Renal cortical epithelial cell (primary cell): ENCODE measurements around the gene PDE6D. TPM values are rescaled to one million over a fixed set of nuclear protein-coding genes. Genes with fewer than 3 reads are reported as not detected.
A peak's percentile ranks its signal among the peaks of the same experiment; 100 is the strongest.

Experiments used
- DNase-seq: peaks from one replicate; pipeline ENCODE4 v3.0.0-alpha.2; 2011; ENCODE audit warnings: low read depth
- total RNA-seq: library from RNA; depleted of rRNA; stranded (reverse); fragments of >200 nt; gene quantifications from 2 replicates; pipeline ENCODE4 v1.2.3, GENCODE V29; 2014

The PDE6D gene
- 19.1 and 25.0 TPM in 2 replicates for total RNA-seq

DNA sequence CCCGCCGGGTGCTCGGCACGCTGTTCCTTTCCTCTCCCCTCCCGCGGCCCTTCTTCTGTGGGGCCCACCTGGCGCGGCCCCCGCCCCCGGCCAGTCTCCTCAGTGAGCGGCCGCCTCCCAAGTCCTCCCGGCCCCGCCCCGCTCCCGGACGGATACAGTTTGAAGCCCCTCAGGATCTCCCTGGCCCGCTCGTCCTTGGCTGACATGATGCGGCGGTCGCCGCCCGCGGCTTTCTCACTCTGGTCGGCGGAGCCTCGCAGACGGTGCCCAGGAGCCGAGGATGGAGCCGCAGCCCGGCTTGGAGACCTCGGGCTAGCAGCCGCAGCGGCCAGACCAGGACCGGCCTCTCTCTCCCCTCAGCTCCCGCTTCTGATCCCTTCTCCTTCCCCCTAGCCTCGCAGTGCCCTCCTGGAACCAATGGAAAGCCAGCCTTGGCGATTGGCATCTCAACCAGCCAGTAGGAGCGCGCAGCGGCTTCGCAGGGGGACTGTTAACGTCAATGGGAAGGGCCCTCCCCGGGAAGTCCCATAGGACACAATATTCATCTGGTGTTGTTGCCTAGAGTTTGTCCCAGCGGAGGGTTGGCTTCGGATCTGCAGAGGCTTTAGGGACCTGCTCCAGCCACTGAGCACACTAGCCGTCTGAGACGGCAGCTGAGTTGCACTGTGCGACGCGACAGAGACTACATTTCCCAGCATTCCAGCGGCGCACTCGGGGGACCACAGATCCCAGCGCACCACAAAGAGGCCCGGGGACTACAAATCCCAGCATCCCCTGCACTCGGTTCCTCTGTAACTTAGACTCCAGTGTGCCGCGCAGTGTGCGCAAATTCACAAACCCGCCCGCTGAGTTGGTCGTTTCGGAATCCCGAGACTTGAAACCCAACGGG is at the start of gene PDE6D:
TSS of gene PDE6D (minus strand) at position 374 of the 889 bp plus-strand sequence. CDS start at position 206, 168 bp downstream.
- DNase-seq, result peak; percentile 94

DNA sequence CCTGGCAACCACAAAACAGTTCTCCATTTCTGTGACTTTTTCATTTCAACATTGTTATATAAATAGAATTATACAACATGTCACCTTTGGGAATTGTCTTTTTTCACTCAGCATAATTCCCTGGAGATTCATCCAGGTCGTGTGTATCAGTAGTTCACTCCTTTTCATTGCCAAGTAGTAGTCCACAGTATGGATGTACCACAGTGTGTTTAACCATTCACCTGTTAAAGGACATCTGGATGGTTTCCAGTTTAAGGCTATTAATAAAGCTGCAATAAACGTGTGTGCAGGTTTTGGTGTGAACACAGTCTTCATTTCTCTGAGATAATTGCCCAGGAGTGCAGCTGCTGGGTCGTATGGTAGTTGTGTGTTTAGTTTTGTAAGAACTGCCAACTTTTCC is 40.8 kb upstream of the PDE6D start:
- no peak for DNase-seq

- no peak for DNase-seq
Measured at GRCh38 chr2:231820786-231821303, 39.8 kb upstream of the PDE6D start.

GRCh38 chr2:231819447-231820042 is 38.5 kb upstream of the PDE6D start:
- no peak for DNase-seq

DNA sequence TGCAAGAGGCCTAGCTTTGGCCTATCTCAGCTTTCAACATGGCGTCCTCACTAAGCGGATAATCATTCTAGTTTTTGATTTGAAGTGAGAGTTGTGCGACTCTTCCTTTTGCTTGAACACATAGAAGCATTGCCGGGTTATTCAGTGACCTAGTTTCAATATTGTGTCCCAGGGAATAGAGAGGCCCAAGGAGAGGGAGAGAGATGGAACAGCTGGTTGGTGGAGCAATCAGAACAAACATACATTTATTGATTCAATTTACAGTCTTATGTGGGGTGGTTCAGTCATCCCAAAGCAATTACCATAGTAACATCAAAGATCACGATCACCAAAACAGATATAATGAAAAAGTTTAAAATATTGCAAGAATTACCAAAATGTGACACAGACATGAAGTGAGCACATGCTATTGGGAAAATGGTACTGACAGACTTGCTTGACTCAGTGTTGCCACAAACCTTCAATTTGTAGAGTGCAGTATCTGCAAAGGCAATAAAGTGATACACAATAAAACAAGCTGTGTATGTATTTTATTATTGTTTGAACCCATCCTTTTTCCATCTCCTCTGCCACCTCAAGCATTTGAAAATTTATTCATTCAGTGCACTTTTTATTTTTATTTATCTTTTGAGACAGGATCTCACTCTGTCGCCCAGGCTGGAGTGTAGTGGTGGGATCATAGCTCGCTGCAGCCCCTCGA is 35.4 kb upstream of the PDE6D start:
- no peak for DNase-seq

DNA sequence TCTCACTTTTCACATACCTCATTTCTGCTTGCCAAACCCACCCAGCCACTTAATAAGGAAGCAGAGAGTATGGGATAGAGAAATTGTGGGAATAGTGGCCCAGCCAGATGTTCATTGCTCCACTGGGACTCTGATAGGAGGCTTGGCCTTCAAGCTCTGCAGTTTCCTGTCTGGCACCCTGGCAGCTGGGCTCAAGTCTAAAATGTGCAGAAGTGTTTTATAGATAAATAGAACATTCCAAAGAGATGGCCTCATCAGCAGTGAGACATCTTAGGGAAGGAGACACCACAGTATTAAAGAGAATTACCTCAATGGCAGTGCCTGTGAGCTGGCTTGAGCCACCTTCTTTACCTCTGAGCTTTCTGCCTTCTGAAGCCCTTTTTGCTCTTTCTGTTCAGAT is 29.8 kb upstream of the PDE6D start:
- DNase-seq, result peak; percentile 16

- DNase-seq, result no peak
Measured at GRCh38 chr2:231807020-231807419, 25.9 kb upstream of the PDE6D start.

- no peak for DNase-seq
Measured at GRCh38 chr2:231803501-231804138, 22.5 kb upstream of the PDE6D start.

- peak; percentile 26 for DNase-seq
Measured at GRCh38 chr2:231800493-231801091, 19.5 kb upstream of the PDE6D start.

DNA sequence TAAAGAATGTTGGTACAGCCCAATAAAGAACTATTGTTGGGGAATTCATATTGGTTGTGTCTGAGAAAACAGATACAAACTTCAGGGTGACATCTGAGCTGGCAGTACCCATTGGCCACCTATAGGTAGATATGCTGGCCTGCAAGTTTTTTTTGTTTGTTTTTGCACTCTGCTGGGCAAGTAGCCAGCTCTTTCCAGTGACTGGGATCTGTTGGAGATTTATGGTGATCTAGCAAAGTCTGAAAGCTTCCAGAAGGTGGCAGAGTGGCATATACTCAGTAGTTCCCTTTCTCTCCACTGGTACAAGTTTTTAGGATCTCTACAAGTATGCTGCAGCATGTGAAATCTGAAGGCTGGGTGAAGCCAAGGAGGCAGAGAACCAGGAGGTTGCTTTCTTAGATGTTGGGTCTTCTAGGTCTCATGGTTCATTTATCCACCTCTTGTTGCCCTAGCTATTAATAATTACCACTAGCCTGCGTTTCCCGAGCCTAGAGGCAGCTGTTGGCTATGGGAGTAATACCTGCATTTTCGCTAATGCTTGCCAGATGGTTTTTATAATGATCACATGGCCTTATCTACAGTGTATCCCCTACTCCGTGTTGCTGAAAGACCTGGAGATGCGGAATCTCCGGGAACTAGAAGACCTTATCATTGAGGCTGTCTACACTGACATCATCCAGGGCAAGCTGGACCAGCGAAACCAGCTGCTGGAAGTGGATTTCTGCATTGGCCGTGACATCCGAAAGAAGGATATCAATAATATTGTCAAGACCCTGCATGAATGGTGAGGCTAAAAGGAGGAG is 14.6 kb upstream of the PDE6D start:
- peak; percentile 95 for DNase-seq

- DNase-seq, result no peak
Measured at GRCh38 chr2:231794383-231794782, 13.3 kb upstream of the PDE6D start.

- no peak for DNase-seq
Measured at GRCh38 chr2:231791107-231791506, 10.0 kb upstream of the PDE6D start.

DNA sequence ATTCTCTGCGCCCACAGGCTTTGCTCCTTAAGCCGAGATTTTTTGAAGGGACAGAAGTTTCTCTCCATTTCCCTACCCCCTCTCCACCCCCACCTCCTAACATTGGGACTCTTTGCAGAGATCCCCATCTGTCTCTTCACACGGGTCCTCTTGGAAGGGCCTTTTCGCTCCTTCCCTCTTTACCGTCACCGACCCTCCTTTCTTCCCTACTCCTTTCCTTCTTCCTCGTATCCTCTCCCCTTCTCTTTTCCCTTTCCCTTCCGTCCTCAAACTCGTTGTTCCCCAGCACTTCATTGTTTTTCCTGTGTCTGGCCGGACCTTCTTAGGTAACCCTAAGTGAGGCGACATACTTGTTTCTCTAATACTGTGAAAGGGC is 5.8 kb upstream of the PDE6D start:
- no peak for DNase-seq

- DNase-seq, result peak; percentile 41
Measured at GRCh38 chr2:231786177-231786916, 5.3 kb upstream of the PDE6D start, which contains the start of gene COPS7B. Gene COPS7B, plus strand, starts transcription at chr2:231786445. Its CDS starts 2,126 bp downstream, at chr2:231788571.

DNA sequence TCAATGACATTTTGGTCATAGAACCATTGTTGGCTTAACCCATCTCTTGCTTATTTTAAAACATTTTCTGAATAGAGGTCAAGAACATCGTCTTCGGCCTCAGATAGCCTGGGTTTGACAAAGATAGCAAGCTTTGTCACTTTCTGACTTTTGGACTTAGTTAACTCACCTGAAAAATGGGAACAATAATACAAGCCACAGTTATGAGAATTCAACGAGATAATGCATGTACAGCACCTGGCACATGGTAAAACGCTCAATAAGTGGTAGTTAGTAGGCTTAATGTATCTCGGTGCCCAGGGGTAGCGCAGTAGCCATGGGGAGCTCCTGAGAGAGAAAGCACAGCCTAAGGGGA is 4.7 kb upstream of the PDE6D start:
- DNase-seq, result no peak

- DNase-seq, result no peak
Measured at GRCh38 chr2:231785413-231785812, 4.3 kb upstream of the PDE6D start.

DNA sequence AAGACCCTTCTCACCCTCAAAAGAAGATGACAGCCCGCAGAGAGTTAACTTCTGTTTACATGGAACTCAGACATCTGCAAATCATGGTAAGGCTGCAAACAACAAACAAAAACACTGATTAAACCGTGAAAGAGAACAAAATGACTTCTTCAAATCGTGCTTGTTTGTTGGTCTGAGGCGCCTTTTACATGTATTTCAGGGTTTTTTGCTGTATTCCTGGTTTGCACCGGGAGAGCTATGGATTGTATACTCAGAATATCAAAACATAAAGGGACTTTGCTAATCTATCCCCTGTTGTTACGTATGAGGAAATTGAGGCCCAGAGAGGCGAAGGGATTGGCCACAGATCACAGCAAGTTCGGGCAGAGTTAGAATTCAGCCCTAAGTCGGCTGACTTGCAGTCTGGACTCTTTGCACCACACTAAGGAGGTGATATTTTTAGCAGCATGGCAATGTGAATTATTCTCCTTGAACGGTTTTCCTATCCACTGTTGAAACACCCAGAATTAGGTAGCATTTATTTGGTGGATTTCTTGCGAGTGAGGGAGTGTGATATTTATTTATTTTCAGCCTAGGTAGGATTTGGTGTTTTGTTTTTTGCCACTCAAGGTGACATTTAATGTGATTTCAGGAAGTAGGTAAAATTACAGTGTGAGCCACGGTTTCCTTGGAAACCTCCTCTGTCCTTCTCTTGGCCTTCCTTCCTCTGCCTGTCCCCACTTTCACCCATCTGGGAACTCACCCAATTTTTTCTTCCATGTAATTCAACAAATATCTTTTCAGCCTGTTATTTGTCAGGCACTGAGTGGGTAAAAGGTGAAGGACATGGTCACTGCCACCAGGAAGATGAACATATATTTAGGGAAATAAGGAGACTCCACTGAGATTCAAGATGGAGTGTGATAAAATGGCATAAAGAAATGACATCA is 980 bp upstream of the PDE6D start:
- DNase-seq, result peak; percentile 52

DNA sequence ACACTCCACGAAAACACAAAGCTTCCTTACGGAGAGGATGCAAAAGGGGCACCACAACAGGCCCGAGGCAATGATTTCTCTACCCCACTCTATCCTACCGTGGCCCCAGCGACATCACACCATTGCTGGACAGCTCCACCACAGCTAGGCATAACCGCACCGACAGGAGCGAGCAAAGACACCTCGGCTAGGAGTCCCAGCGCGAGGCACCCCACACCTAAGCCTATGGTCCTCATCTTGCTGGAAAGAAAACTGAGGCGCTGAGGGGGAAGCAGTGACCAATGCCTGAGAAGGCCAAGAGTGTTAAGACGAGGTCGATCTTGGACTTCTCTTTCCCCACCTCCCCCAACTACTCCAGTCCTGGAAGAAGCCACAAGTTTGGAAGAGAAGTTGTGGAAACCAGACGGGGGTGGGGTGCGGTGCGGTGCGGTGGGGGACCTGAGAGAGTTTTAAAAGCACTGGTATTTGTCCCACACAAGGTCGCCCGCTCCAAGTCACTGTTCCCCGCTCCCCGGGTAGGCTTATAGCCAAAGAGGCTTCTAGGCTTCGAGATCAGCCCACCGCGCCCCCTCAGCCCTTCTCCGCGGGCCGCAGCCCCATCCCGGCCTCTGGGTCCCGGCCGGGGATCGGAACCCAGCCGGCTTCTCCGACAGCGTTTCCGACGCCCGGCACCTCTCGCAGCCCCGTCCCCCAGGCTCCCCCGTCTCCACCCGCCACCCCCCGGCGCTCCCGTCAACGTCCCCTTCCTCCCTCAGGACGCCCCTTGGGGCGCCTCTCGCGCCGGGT is 766 bp downstream of the PDE6D start:
- peak; percentile 17 for DNase-seq
